ENCODE data around the gene TANC1. TPM values are rescaled to one million over a fixed set of nuclear protein-coding genes. Genes with fewer than 3 reads are reported as not detected.

Gene TANC1
- total and polyA plus RNA-seq, 4 experiments from 2014 or later = 0.35 to 0.79 (median 0.50) TPM; not detected in 1

DNA sequence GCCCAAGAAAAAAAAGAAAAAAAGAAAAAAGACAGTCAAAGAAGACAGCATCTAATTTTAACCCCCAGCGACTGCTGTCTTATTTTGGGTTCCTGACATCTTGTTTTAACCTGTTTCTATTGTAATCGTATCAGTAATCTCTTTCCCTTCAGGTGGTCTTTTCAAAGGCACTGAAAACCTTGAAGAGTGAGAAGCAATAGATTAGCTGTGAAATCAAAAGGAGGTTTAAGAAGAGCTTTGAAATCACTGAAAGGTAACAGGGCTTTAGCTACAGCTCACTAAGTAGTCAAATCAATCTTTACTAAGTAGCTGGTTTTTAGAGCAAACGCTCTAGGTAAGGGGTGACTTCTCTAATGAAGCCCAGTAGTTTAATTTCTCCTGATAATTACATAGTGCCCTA, 5.4 kb upstream of the TANC1 start:
- H3K27me3 Mint-ChIP-seq = peaks cover 4 to 12% of the 10 kb centered on the region in 2 donors

GRCh38 chr2:158965107-158965506, 3.3 kb upstream of the TANC1 start:
- no peak overlapping the region for H3K27ac Mint-ChIP-seq
- peaks cover 12 to 17% of the 10 kb centered on the region in 2 donors for H3K27me3 Mint-ChIP-seq
- intact Hi-C loops (cut with micrococcal nuclease) = loop anchor here (10.0 kb wide), 1 partner anchor 130 kb away; no protein-coding TSS in a partner anchor
- no peak overlapping the region for H3K27ac ChIP-seq (ENCODE audit: low read depth, low read length)
- no peaks in the 10 kb centered on the region for H3K36me3 Mint-ChIP-seq
- H3K4me3 ChIP-seq (ENCODE audit: low read length in 2 of 2) = no peak overlapping the region
- H3K36me3 ChIP-seq (ENCODE audit: insufficient read depth, low read length) = no peaks in the 10 kb centered on the region
- ChIA-PET CTCF (ENCODE audit: partially characterized antibody) (no interaction called here), POLR2A (ENCODE audit: partially characterized antibody) (no interaction called here)
- no peak overlapping the region for H3K4me3 Mint-ChIP-seq
- H3K9me3 ChIP-seq (ENCODE audit: control insufficient read depth in 1 of 2, low read length in 2 of 2) = no peaks in the 10 kb centered on the region
- peaks cover 4 to 15% (median 10%) of the 10 kb centered on the region in 4 donors for H3K4me1 Mint-ChIP-seq
- H3K27me3 ChIP-seq (ENCODE audit: insufficient read depth, low read length) = peaks cover 3% of the 10 kb centered on the region
- peaks cover 5% of the 10 kb centered on the region for H3K4me1 ChIP-seq (ENCODE audit: insufficient read depth, low read length)
- no peaks in the 10 kb centered on the region for H3K9me3 Mint-ChIP-seq
- DNase-seq = no peak

More for the DNA sequence above, 5.4 kb upstream of the TANC1 start:
- no peaks in the 10 kb centered on the region for H3K4me1 ChIP-seq (ENCODE audit: insufficient read depth, low read length)
- peaks cover 0 to 4% (median under 1%) of the 10 kb centered on the region in 4 donors for H3K4me1 Mint-ChIP-seq
- DNase-seq = no peak
- no peaks in the 10 kb centered on the region for H3K36me3 ChIP-seq (ENCODE audit: insufficient read depth, low read length)
- H3K9me3 Mint-ChIP-seq = no peaks in the 10 kb centered on the region
- ChIA-PET POLR2A (ENCODE audit: partially characterized antibody) (no interaction called here), CTCF (ENCODE audit: partially characterized antibody) (interaction anchor here (0.6 kb wide), 1 partner anchor 1385 kb away, joined by 4 read pairs; no protein-coding TSS in a partner anchor)
- H3K4me3 ChIP-seq (ENCODE audit: low read length in 2 of 2) = no peak overlapping the region
- no peak overlapping the region for H3K27ac Mint-ChIP-seq
- H3K27ac ChIP-seq (ENCODE audit: low read depth, low read length) = no peak overlapping the region
- intact Hi-C loops (cut with micrococcal nuclease) = loop anchor here (10.0 kb wide), 1 partner anchor 132 kb away; no protein-coding TSS in a partner anchor
- no peaks in the 10 kb centered on the region for H3K36me3 Mint-ChIP-seq
- H3K9me3 ChIP-seq (ENCODE audit: control insufficient read depth in 1 of 2, low read length in 2 of 2) = no peaks in the 10 kb centered on the region
- no peak overlapping the region for H3K4me3 Mint-ChIP-seq
- peaks cover 3% of the 10 kb centered on the region for H3K27me3 ChIP-seq (ENCODE audit: insufficient read depth, low read length)

DNA sequence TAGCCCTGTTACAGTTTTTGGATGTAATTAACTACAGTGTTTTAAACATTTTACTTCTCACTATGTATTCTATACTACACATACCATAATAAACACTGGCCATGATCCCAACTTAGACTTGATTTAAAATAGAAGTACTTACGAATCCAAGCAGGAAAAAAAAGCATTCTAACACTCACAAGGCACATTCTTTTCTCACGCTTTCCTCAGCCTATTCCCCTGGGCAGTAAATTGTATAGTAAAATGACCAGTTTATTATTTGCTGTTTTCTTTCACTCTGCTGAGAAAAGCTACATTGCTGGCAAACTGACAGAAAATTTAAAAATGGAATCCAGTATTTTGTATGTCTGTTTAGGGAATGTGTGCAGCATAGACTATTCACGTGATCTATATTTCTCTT, 2.8 kb upstream of the TANC1 start:
- no peak overlapping the region for H3K27ac Mint-ChIP-seq
- ChIA-PET CTCF (ENCODE audit: partially characterized antibody) (no interaction called here), POLR2A (ENCODE audit: partially characterized antibody) (no interaction called here)
- no peaks in the 10 kb centered on the region for H3K9me3 Mint-ChIP-seq
- no peaks in the 10 kb centered on the region for H3K36me3 Mint-ChIP-seq
- Histone ChIP-seq H3K27ac (ENCODE audit: low read depth, low read length) (no peak overlapping the region), H3K9me3 (ENCODE audit: control insufficient read depth in 1 of 2, low read length in 2 of 2) (no peaks in the 10 kb centered on the region), H3K27me3 (ENCODE audit: insufficient read depth, low read length) (peaks cover 7% of the 10 kb centered on the region), H3K36me3 (ENCODE audit: insufficient read depth, low read length) (no peaks in the 10 kb centered on the region), H3K4me3 (ENCODE audit: low read length in 2 of 2) (no peak overlapping the region), H3K4me1 (ENCODE audit: insufficient read depth, low read length) (peaks cover 7% of the 10 kb centered on the region)
- peaks cover 7 to 19% (median 15%) of the 10 kb centered on the region in 4 donors for H3K4me1 Mint-ChIP-seq
- intact Hi-C loops (cut with micrococcal nuclease) = loop anchor here (10.0 kb wide), 1 partner anchor 129 kb away; no protein-coding TSS in a partner anchor
- no peak overlapping the region for H3K4me3 Mint-ChIP-seq
- H3K27me3 Mint-ChIP-seq = peaks cover 17 to 22% of the 10 kb centered on the region in 2 donors
- no peak for DNase-seq

GRCh38 chr2:158966312-158966711, 2.1 kb upstream of the TANC1 start:
- ChIA-PET POLR2A (ENCODE audit: partially characterized antibody) (no interaction called here), CTCF (ENCODE audit: partially characterized antibody) (no interaction called here)
- no peak overlapping the region for H3K27ac ChIP-seq (ENCODE audit: low read depth, low read length)
- H3K4me1 ChIP-seq (ENCODE audit: insufficient read depth, low read length) = peaks cover 7% of the 10 kb centered on the region
- H3K36me3 Mint-ChIP-seq = no peaks in the 10 kb centered on the region
- no peak overlapping the region for H3K4me3 ChIP-seq (ENCODE audit: low read length in 2 of 2)
- H3K4me3 Mint-ChIP-seq = no peak overlapping the region
- intact Hi-C loops (cut with micrococcal nuclease) = loop anchor here (10.0 kb wide), 1 partner anchor 128 kb away; no protein-coding TSS in a partner anchor
- H3K4me1 Mint-ChIP-seq = peaks cover 7 to 19% (median 15%) of the 10 kb centered on the region in 4 donors
- no peaks in the 10 kb centered on the region for H3K36me3 ChIP-seq (ENCODE audit: insufficient read depth, low read length)
- peaks cover 17 to 24% of the 10 kb centered on the region in 2 donors for H3K27me3 Mint-ChIP-seq
- H3K27me3 ChIP-seq (ENCODE audit: insufficient read depth, low read length) = peaks cover 13% of the 10 kb centered on the region
- no peaks in the 10 kb centered on the region for H3K9me3 ChIP-seq (ENCODE audit: control insufficient read depth in 1 of 2, low read length in 2 of 2)
- no peak for DNase-seq
- no peak overlapping the region for H3K27ac Mint-ChIP-seq
- no peaks in the 10 kb centered on the region for H3K9me3 Mint-ChIP-seq

- Mint-ChIP-seq H3K36me3 (no peaks in the 10 kb centered on the region), H3K27me3 (peaks cover 23 to 28% of the 10 kb centered on the region in 2 donors), H3K4me3 (peak overlapping the region in 4 of 8 donors; percentile 11 to 58 (median 30)), H3K9me3 (no peaks in the 10 kb centered on the region), H3K4me1 (peaks cover 7 to 19% (median 15%) of the 10 kb centered on the region in 4 donors), H3K27ac (no peak overlapping the region)
- Histone ChIP-seq H3K36me3 (ENCODE audit: insufficient read depth, low read length) (no peaks in the 10 kb centered on the region), H3K4me3 (ENCODE audit: low read length in 2 of 2) (no peak overlapping the region), H3K9me3 (ENCODE audit: control insufficient read depth in 1 of 2, low read length in 2 of 2) (no peaks in the 10 kb centered on the region), H3K27ac (ENCODE audit: low read depth, low read length) (no peak overlapping the region), H3K4me1 (ENCODE audit: insufficient read depth, low read length) (peaks cover 7% of the 10 kb centered on the region), H3K27me3 (ENCODE audit: insufficient read depth, low read length) (peaks cover 13% of the 10 kb centered on the region)
- POLR2A ChIA-PET (ENCODE audit: partially characterized antibody) = no interaction called here
- no peak for DNase-seq
- intact Hi-C loops (cut with micrococcal nuclease) = loop anchor here (10.0 kb wide), 1 partner anchor 128 kb away; no protein-coding TSS in a partner anchor
- CTCF ChIA-PET (ENCODE audit: partially characterized antibody) = no interaction called here
Observed at GRCh38 chr2:158967114-158967730, 1.2 kb upstream of the TANC1 start.

- no peaks in the 10 kb centered on the region for H3K36me3 Mint-ChIP-seq
Observed at GRCh38 chr2:158967731-158968395, 577 bp upstream of the TANC1 start.

GRCh38 chr2:158969162-158969714, 798 bp downstream of the TANC1 start:
- peaks cover 13% of the 10 kb centered on the region for H3K27me3 ChIP-seq (ENCODE audit: insufficient read depth, low read length)
- Mint-ChIP-seq H3K9me3 (no peaks in the 10 kb centered on the region), H3K36me3 (no peaks in the 10 kb centered on the region), H3K4me3 (peak overlapping the region; percentile 70 to 87 (median 80)), H3K27me3 (peaks cover 33 to 35% of the 10 kb centered on the region in 2 donors), H3K27ac (peak overlapping the region in 1 of 7 donors; percentile 10), H3K4me1 (peaks cover 7 to 19% (median 15%) of the 10 kb centered on the region in 4 donors)
- H3K36me3 ChIP-seq (ENCODE audit: insufficient read depth, low read length) = no peaks in the 10 kb centered on the region
- ChIA-PET POLR2A (ENCODE audit: partially characterized antibody) (no interaction called here), CTCF (ENCODE audit: partially characterized antibody) (no interaction called here)
- H3K27ac ChIP-seq (ENCODE audit: low read depth, low read length) = no peak overlapping the region
- DNase-seq = no peak
- H3K4me1 ChIP-seq (ENCODE audit: insufficient read depth, low read length) = peaks cover 7% of the 10 kb centered on the region
- H3K9me3 ChIP-seq (ENCODE audit: control insufficient read depth in 1 of 2, low read length in 2 of 2) = no peaks in the 10 kb centered on the region
- intact Hi-C loops (cut with micrococcal nuclease) = loop anchor here (10.0 kb wide), 1 partner anchor 126 kb away; no protein-coding TSS in a partner anchor
- peak overlapping the region; percentile 17 to 35 for H3K4me3 ChIP-seq (ENCODE audit: low read length in 2 of 2)

More at GRCh38 chr2:158967731-158968395, 577 bp upstream of the TANC1 start:
- H3K4me1 Mint-ChIP-seq = peaks cover 7 to 19% (median 15%) of the 10 kb centered on the region in 4 donors
- H3K9me3 Mint-ChIP-seq = no peaks in the 10 kb centered on the region
- H3K27ac Mint-ChIP-seq = no peak overlapping the region
- CTCF ChIA-PET (ENCODE audit: partially characterized antibody) = no interaction called here
- intact Hi-C loops (cut with micrococcal nuclease) = loop anchor here (10.0 kb wide), 1 partner anchor 127 kb away; no protein-coding TSS in a partner anchor
- no peak for DNase-seq
- no peaks in the 10 kb centered on the region for H3K36me3 ChIP-seq (ENCODE audit: insufficient read depth, low read length)
- no peak overlapping the region for H3K27ac ChIP-seq (ENCODE audit: low read depth, low read length)
- H3K4me3 ChIP-seq (ENCODE audit: low read length in 2 of 2) = no peak overlapping the region
- peaks cover 26 to 30% of the 10 kb centered on the region in 2 donors for H3K27me3 Mint-ChIP-seq
- peak overlapping the region; percentile 11 to 75 (median 50) for H3K4me3 Mint-ChIP-seq
- peaks cover 13% of the 10 kb centered on the region for H3K27me3 ChIP-seq (ENCODE audit: insufficient read depth, low read length)
- H3K4me1 ChIP-seq (ENCODE audit: insufficient read depth, low read length) = peaks cover 7% of the 10 kb centered on the region
- no peaks in the 10 kb centered on the region for H3K9me3 ChIP-seq (ENCODE audit: control insufficient read depth in 1 of 2, low read length in 2 of 2)
- POLR2A ChIA-PET (ENCODE audit: partially characterized antibody) = no interaction called here

Data from CD4-positive, alpha-beta memory T cell (primary cell).